Calu3 (cell line): ENCODE data around the gene GANAB. TPM values are rescaled to one million over a fixed set of nuclear protein-coding genes. Genes with fewer than 3 reads are reported as not detected.

Source experiments
- BruUV-seq: library from RNA; stranded (reverse); fragments of 400-500 nt; replicated peaks from 2 replicates; lab custom pipeline; 2021; lab: Mats Ljungman, UMichigan
- CTCF ChIA-PET: fragments of 300-600 bp; sonication (Branson Sonifier 250); formaldehyde crosslinking; loops from one replicate; lab custom pipeline; 2022; ENCODE audit warnings: antibody characterized with exemption; lab: Charles Lee
- DNase-seq: peaks from one replicate; pipeline ENCODE4 v3.0.0; 2022
- H3K27ac Mint-ChIP-seq: one replicate; pipeline ENCODE4 v1.8.0; 2022; ENCODE audit warnings: mixed read lengths; ENCODE audit not compliant: unreplicated experiment
- H3K27me3 Mint-ChIP-seq: one replicate; pipeline ENCODE4 v1.8.0; 2022; ENCODE audit warnings: mixed read lengths; ENCODE audit not compliant: unreplicated experiment
- H3K36me3 Mint-ChIP-seq: one replicate; pipeline ENCODE4 v1.8.0; 2022; ENCODE audit warnings: mild to moderate bottlenecking, moderate library complexity, mixed read lengths; ENCODE audit not compliant: insufficient read depth, unreplicated experiment
- H3K4me1 Mint-ChIP-seq: one replicate; pipeline ENCODE4 v1.8.0; 2022; ENCODE audit warnings: mild to moderate bottlenecking, low read depth, mixed read lengths; ENCODE audit not compliant: unreplicated experiment
- H3K4me3 Mint-ChIP-seq: one replicate; pipeline ENCODE4 v1.8.0; 2022; ENCODE audit warnings: mild to moderate bottlenecking, low read depth, moderate library complexity, mixed read lengths; ENCODE audit not compliant: unreplicated experiment
- H3K9me3 Mint-ChIP-seq: one replicate; pipeline ENCODE4 v1.8.0; 2022; ENCODE audit warnings: low read depth, mixed read lengths; ENCODE audit not compliant: unreplicated experiment
- intact Hi-C: fragments of 100-400 bp; cut with micrococcal nuclease; formaldehyde crosslinking; loops from one replicate; pipeline ENCODE4 v1.10.0; 2022; ENCODE audit not compliant: unreplicated experiment
- total RNA-seq: library from RNA; stranded (reverse); gene quantifications from 2 replicates; pipeline ENCODE4 v1.2.3, GENCODE V29; 2022
- TF ChIP-seq, protein P1 (sequence below): fragments of 200-600 bp; IDR thresholded peaks from one replicate; pipeline ENCODE4 v1.8.0; 2022; ENCODE audit warnings: antibody characterized with exemption; ENCODE audit not compliant: unreplicated experiment

The GANAB gene
- total RNA-seq, 1 experiment from 2014 or later = 377 TPM

DNA sequence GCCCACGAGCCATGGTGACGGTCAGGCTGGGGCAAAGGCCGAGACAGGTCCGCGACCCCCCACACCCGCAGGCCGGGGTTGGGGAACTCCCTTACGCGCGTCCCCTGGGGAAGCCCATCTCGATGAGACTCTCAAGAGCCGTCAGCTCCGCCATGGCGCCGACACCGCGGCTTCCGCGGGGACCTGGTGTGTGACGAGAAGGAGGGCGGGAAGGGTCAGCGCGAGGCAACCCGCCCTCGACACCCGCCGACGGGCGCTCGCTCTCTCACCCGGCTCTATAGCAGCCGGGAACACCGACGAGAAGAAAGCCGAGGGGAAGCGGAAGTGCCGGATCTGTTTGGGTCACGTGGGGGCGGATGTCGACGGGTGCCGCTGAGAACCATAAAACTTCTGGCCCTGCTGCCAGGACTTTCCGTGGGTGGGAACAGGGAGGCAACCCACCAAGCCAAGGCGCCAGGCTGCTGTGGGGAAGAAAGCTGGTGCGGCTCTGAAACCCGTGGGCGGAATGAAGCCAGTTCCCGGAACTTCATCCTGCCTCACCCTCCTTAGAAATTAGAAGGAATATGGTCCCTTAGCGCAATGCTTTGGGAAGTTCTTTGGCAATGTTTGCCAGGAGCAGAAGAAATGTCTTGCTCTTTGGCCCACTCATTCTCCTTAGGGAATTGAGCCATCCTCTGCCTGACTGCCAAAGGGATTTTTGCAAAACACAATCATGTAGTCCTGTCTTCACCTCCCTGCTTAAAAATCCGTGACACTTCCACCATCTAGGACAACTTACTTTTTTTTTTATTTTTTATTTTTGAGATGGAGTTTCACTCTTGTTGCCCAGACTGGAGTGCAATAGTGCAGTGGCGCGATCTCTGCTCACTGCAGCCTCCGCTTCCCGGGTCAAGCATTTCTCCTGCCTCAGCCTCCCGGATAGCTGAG lies 32.6 kb upstream of the GANAB start, which contains the start of gene UBXN1:
Gene UBXN1 (minus strand): TSS at position 304 of the 927 bp plus-strand sequence. CDS start 150 bp downstream, at position 154.
- H3K36me3 Mint-ChIP-seq = peaks cover 54% of the 10 kb centered on the region
- no peaks in the 10 kb centered on the region for H3K9me3 Mint-ChIP-seq
- CTCF ChIA-PET = no interaction called here
- peak within 1 kb of the TSS; percentile 86 for H3K4me3 Mint-ChIP-seq
- peak within 1 kb of the TSS; percentile 84 for H3K27ac Mint-ChIP-seq
- H3K27me3 Mint-ChIP-seq = no peaks in the 10 kb centered on the region
- intact Hi-C loops = no loop called here
- TSS peak; percentile 29 for BruUV-seq
- peak; percentile 83 for DNase-seq
- TF ChIP-seq, protein P1, sequence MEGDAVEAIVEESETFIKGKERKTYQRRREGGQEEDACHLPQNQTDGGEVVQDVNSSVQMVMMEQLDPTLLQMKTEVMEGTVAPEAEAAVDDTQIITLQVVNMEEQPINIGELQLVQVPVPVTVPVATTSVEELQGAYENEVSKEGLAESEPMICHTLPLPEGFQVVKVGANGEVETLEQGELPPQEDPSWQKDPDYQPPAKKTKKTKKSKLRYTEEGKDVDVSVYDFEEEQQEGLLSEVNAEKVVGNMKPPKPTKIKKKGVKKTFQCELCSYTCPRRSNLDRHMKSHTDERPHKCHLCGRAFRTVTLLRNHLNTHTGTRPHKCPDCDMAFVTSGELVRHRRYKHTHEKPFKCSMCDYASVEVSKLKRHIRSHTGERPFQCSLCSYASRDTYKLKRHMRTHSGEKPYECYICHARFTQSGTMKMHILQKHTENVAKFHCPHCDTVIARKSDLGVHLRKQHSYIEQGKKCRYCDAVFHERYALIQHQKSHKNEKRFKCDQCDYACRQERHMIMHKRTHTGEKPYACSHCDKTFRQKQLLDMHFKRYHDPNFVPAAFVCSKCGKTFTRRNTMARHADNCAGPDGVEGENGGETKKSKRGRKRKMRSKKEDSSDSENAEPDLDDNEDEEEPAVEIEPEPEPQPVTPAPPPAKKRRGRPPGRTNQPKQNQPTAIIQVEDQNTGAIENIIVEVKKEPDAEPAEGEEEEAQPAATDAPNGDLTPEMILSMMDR = no peak
- H3K4me1 Mint-ChIP-seq = peaks cover 24% of the 10 kb centered on the region

DNA sequence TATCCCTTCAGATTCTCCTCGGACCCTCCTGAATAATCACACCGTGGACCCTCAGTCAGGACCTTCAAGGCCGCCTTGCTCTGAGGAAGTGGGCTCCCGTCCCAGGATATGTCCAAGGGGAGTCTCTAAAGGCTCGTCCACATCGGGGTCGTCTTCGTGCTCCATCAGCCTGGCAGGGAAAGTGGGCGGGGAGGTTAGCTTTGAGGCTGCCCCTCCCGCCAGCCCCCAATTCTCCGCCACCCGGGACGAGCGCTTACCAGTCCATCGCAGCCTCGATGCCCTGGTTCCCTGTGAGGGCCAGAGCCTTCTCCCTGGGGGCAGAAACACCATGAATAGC lies 32.0 kb upstream of the GANAB start:
- peaks cover 61% of the 10 kb centered on the region for H3K36me3 Mint-ChIP-seq
- TF ChIP-seq, protein P1 = no peak
- peak overlapping the region; percentile 86 for H3K4me3 Mint-ChIP-seq
- no peaks in the 10 kb centered on the region for H3K9me3 Mint-ChIP-seq
- peaks cover 24% of the 10 kb centered on the region for H3K4me1 Mint-ChIP-seq
- BruUV-seq = no TSS peak
- no peak for DNase-seq
- H3K27ac Mint-ChIP-seq = peak overlapping the region; percentile 84
- H3K27me3 Mint-ChIP-seq = no peaks in the 10 kb centered on the region
- intact Hi-C loops = no loop called here
- CTCF ChIA-PET = no interaction called here

DNA sequence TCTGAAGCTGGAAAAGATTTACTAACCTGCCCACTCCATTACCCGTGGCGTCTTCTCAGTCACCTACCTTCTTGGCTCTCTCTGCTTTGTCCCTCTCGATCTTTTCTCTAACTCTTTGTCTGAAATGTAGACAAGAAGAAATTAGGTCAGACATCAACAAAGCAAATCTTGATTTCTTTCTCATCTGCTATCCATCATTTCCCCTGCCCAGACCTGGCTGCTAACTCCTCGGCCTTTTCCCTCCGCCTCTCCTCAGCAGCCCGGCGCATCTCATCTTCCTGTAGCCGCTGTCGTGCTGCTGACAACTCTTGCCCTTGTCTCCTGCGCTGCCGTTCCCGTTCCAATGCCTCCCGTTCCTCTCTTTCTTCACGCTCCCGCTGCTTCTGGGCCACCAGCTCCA lies 31.3 kb upstream of the GANAB start:
- H3K4me1 Mint-ChIP-seq = peaks cover 24% of the 10 kb centered on the region
- TF ChIP-seq, protein P1 = no peak
- peak overlapping the region; percentile 17 for H3K27ac Mint-ChIP-seq
- intact Hi-C loops = no loop called here
- peaks cover 67% of the 10 kb centered on the region for H3K36me3 Mint-ChIP-seq
- no peak for DNase-seq
- no TSS peak for BruUV-seq
- CTCF ChIA-PET = no interaction called here
- H3K9me3 Mint-ChIP-seq = no peaks in the 10 kb centered on the region
- H3K4me3 Mint-ChIP-seq = peak overlapping the region; percentile 86
- no peaks in the 10 kb centered on the region for H3K27me3 Mint-ChIP-seq

DNA sequence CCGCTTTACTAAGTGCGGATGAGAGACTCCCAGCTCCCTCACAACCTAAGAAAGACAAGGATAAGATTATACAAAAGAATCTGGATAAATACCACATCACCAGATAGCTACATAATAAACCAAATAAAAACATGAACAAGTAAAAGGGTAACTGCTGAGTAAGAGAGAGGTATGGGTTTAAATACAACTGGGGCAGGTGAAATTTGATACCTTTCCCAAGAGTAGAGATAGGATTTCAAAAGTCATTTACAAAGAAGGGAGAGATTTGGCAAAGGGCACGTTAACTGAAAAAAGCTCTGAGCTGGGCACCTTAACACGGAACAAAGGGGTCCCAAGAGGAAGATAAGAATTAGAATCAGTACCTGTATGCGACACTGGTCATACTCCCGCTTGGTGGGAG lies 30.7 kb upstream of the GANAB start:
- Mint-ChIP-seq H3K27ac (no peak overlapping the region), H3K9me3 (no peaks in the 10 kb centered on the region), H3K27me3 (no peaks in the 10 kb centered on the region), H3K4me3 (peak overlapping the region; percentile 86), H3K4me1 (peaks cover 24% of the 10 kb centered on the region), H3K36me3 (peaks cover 73% of the 10 kb centered on the region)
- intact Hi-C loops = no loop called here
- BruUV-seq = no TSS peak
- TF ChIP-seq, protein P1 = no peak
- CTCF ChIA-PET = no interaction called here
- no peak for DNase-seq
